Measurements from ENCODE around the gene LRP4. TPM values are rescaled to one million over a fixed set of nuclear protein-coding genes. Genes with fewer than 3 reads are reported as not detected.
A peak's percentile ranks its signal among the peaks of the same experiment; 100 is the strongest.

The LRP4 gene
- polyA plus RNA-seq, 3 donors: not detected

GRCh38 chr11:46860218-46860617 is 58.1 kb downstream of the LRP4 start:
- intact Hi-C loops (cut with micrococcal nuclease): no loop called here
- H3K4me3 Mint-ChIP-seq: no peak overlapping the region
- 100% methylated on average over 2 of the region's 4 CpGs for WGBS (ENCODE audit: insufficient coverage)

GRCh38 chr11:46858920-46859546 is 59.3 kb downstream of the LRP4 start:
- peak overlapping the region in 1 of 3 experiments; percentile 58 for H3K4me3 ChIP-seq (replicated peaks in 1 of 3; ENCODE audit: low read depth in 2 of 3, low read length in 3 of 3)
- peak overlapping the region in 1 of 2 donors; percentile 17 for H3K27ac ChIP-seq (ENCODE audit: low read depth in 1 of 2, low read length in 2 of 2)
- no peaks in the 10 kb centered on the region for H4K20me1 ChIP-seq (ENCODE audit: insufficient read depth, low read length)
- peak in 1 of 3 donors; percentile 36 for DNase-seq
- Mint-ChIP-seq H3K4me1 (peaks cover 48% of the 10 kb centered on the region), H3K27me3 (ENCODE audit: low read depth in 3 of 3) (peaks cover under 1 to 12% (median 3%) of the 10 kb centered on the region in 3 donors), H3K27ac (peak overlapping the region in 4 of 7 donors; percentile 11 to 81 (median 54)), H3K4me3 (peak overlapping the region; percentile 42 to 63), H3K36me3 (no peaks in the 10 kb centered on the region), H3K9me3 (peaks cover 0 to 4% (median 3%) of the 10 kb centered on the region in 7 donors)
- no peaks in the 10 kb centered on the region for H3K79me2 ChIP-seq (ENCODE audit: insufficient read depth, low read length)
- TF ChIP-seq CTCF (IDR thresholded peaks at IDR 0.05): no peak
- peaks cover 0 to 3% of the 10 kb centered on the region in 2 donors for H3K9me3 ChIP-seq (replicated peaks in 1 of 2; ENCODE audit: control insufficient read depth in 1 of 2, insufficient read depth in 1 of 2, low read length in 2 of 2)
- WGBS (ENCODE audit: insufficient coverage): 85% methylated on average over 9 of the region's 12 CpGs
- intact Hi-C loops (cut with micrococcal nuclease): no loop called here
- no peaks in the 10 kb centered on the region for H3K27me3 ChIP-seq (ENCODE audit: control insufficient read depth in 2 of 2, insufficient read depth in 2 of 2, low read length in 2 of 2)
- H3K4me2 ChIP-seq (replicated peaks; ENCODE audit: extremely low read depth, low read length, poor library complexity, severe bottlenecking): peak overlapping the region; percentile 13
- peaks cover 46% of the 10 kb centered on the region in 2 donors for H3K4me1 ChIP-seq (ENCODE audit: control insufficient read depth in 1 of 2, insufficient read depth in 2 of 2, low read length in 2 of 2)
- H2AFZ ChIP-seq (ENCODE audit: insufficient read depth, low read depth, low read length, poor library complexity, severe bottlenecking): peak overlapping the region; percentile 32
- H3K36me3 ChIP-seq (replicated peaks in 1 of 2; ENCODE audit: control insufficient read depth in 1 of 2, insufficient read depth in 2 of 2, low read length in 2 of 2): no peaks in the 10 kb centered on the region
- no peak overlapping the region for H3K9ac ChIP-seq (ENCODE audit: insufficient read depth, low read length, poor library complexity, severe bottlenecking)

More at GRCh38 chr11:46860218-46860617, 58.1 kb downstream of the LRP4 start:
- Mint-ChIP-seq H3K36me3 (no peaks in the 10 kb centered on the region), H3K27ac (no peak overlapping the region), H3K27me3 (ENCODE audit: low read depth in 3 of 3) (peaks cover 3 to 12% (median 3%) of the 10 kb centered on the region in 3 donors), H3K9me3 (peaks cover 0 to 4% (median 3%) of the 10 kb centered on the region in 7 donors), H3K4me1 (peaks cover 48% of the 10 kb centered on the region)
- Histone ChIP-seq H3K9ac (ENCODE audit: insufficient read depth, low read length, poor library complexity, severe bottlenecking) (no peak overlapping the region), H4K20me1 (ENCODE audit: insufficient read depth, low read length) (no peaks in the 10 kb centered on the region), H3K36me3 (replicated peaks in 1 of 2; ENCODE audit: control insufficient read depth in 1 of 2, insufficient read depth in 2 of 2, low read length in 2 of 2) (no peaks in the 10 kb centered on the region), H2AFZ (ENCODE audit: insufficient read depth, low read depth, low read length, poor library complexity, severe bottlenecking) (no peak overlapping the region), H3K4me2 (replicated peaks; ENCODE audit: extremely low read depth, low read length, poor library complexity, severe bottlenecking) (no peak overlapping the region), H3K9me3 (replicated peaks in 1 of 2; ENCODE audit: control insufficient read depth in 1 of 2, insufficient read depth in 1 of 2, low read length in 2 of 2) (peaks cover 0 to 3% of the 10 kb centered on the region in 2 donors), H3K4me3 (replicated peaks in 1 of 3; ENCODE audit: low read depth in 2 of 3, low read length in 3 of 3) (no peak overlapping the region), H3K27ac (ENCODE audit: low read depth in 1 of 2, low read length in 2 of 2) (no peak overlapping the region), H3K27me3 (ENCODE audit: control insufficient read depth in 2 of 2, insufficient read depth in 2 of 2, low read length in 2 of 2) (no peaks in the 10 kb centered on the region), H3K4me1 (ENCODE audit: control insufficient read depth in 1 of 2, insufficient read depth in 2 of 2, low read length in 2 of 2) (peaks cover 46% of the 10 kb centered on the region in 2 donors), H3K79me2 (ENCODE audit: insufficient read depth, low read length) (no peaks in the 10 kb centered on the region)
- DNase-seq: no peak
- no peak for TF ChIP-seq CTCF (IDR thresholded peaks at IDR 0.05)

Measured in CD14-positive monocyte (primary cell).